Activated CD8-positive, alpha-beta T cell treated with anti-CD3 and anti-CD28 coated beads for 36 hours (primary cell): Measurements from ENCODE around the gene ANKMY1. TPM values are rescaled to one million over a fixed set of nuclear protein-coding genes. Genes with fewer than 3 reads are reported as not detected.
A peak's percentile ranks its signal among the peaks of the same experiment; 100 is the strongest.

ENCODE experiments used
- ATAC-seq: fragments of 200-7000 bp; cut with Tn5 transposase; one replicate; pipeline ENCODE4 v1.10.0; 2021; ENCODE audit warnings: mild to moderate bottlenecking, moderate library complexity
- CTCF ChIA-PET: fragments of 350-600 bp; sonication (Branson Sonifier 250); formaldehyde crosslinking; loops from one replicate; lab custom pipeline; 2021; ENCODE audit warnings: antibody characterized with exemption; lab: Charles Lee
- POLR2A ChIA-PET: fragments of 350-600 bp; sonication (Branson Sonifier 250); formaldehyde crosslinking; loops from one replicate; lab custom pipeline; 2021; ENCODE audit warnings: antibody characterized with exemption; lab: Charles Lee
- DNase-seq: peaks from one replicate; pipeline ENCODE4 v3.0.0-alpha.2; 2020
- H3K27ac Mint-ChIP-seq: one replicate; pipeline ENCODE4 v1.8.0; 2021; ENCODE audit warnings: mild to moderate bottlenecking, mixed read lengths
- H3K27me3 Mint-ChIP-seq: one replicate; pipeline ENCODE4 v1.8.0; 2021; ENCODE audit warnings: mixed read lengths
- H3K36me3 Mint-ChIP-seq: one replicate; pipeline ENCODE4 v1.8.0; 2021; ENCODE audit warnings: low read depth, mixed read lengths
- H3K4me1 Mint-ChIP-seq: one replicate; pipeline ENCODE4 v1.8.0; 2021; ENCODE audit warnings: low read depth, mixed read lengths
- H3K4me3 Mint-ChIP-seq: one replicate; pipeline ENCODE4 v1.8.0; 2021; ENCODE audit warnings: mild to moderate bottlenecking, moderate library complexity, mixed read lengths
- H3K9me3 Mint-ChIP-seq: one replicate; pipeline ENCODE4 v1.8.0; 2021; ENCODE audit warnings: mixed read lengths
- intact Hi-C: fragments of 100-400 bp; cut with micrococcal nuclease; formaldehyde crosslinking; loops from one replicate; pipeline ENCODE4 v1.10.0; 2022
- total RNA-seq, 2 experiments: library from RNA; stranded (reverse); gene quantifications; one replicate each; pipeline ENCODE4 v1.2.3, GENCODE V29; 2021
- TF ChIP-seq, protein P1 (sequence below): fragments of 200-600 bp; IDR thresholded peaks from one replicate; pipeline ENCODE4 v1.8.0; 2022; ENCODE audit warnings: antibody characterized with exemption, mild to moderate bottlenecking

The ANKMY1 gene
- total RNA-seq, 2 experiments from 2014 or later: 14.5 to 18.6 TPM

GRCh38 chr2:240581811-240582210, 24.0 kb upstream of the ANKMY1 start:
- Mint-ChIP-seq H3K4me3 (no peak overlapping the region), H3K27me3 (no peaks in the 10 kb centered on the region), H3K36me3 (peaks cover 19% of the 10 kb centered on the region), H3K27ac (no peak overlapping the region), H3K9me3 (no peaks in the 10 kb centered on the region), H3K4me1 (peaks cover 39% of the 10 kb centered on the region)
- ChIA-PET CTCF (no interaction called here), POLR2A (interaction anchor here (8.2 kb wide), 1 partner anchor 18 kb away, joined by 118 read pairs; the partner anchor contains the start of genes ANKMY1, DUSP28 and RNPEPL1)
- DNase-seq (no peak), ATAC-seq (no peak)
- intact Hi-C loops: no loop called here
- TF ChIP-seq, protein P1, sequence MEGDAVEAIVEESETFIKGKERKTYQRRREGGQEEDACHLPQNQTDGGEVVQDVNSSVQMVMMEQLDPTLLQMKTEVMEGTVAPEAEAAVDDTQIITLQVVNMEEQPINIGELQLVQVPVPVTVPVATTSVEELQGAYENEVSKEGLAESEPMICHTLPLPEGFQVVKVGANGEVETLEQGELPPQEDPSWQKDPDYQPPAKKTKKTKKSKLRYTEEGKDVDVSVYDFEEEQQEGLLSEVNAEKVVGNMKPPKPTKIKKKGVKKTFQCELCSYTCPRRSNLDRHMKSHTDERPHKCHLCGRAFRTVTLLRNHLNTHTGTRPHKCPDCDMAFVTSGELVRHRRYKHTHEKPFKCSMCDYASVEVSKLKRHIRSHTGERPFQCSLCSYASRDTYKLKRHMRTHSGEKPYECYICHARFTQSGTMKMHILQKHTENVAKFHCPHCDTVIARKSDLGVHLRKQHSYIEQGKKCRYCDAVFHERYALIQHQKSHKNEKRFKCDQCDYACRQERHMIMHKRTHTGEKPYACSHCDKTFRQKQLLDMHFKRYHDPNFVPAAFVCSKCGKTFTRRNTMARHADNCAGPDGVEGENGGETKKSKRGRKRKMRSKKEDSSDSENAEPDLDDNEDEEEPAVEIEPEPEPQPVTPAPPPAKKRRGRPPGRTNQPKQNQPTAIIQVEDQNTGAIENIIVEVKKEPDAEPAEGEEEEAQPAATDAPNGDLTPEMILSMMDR: no peak

DNA sequence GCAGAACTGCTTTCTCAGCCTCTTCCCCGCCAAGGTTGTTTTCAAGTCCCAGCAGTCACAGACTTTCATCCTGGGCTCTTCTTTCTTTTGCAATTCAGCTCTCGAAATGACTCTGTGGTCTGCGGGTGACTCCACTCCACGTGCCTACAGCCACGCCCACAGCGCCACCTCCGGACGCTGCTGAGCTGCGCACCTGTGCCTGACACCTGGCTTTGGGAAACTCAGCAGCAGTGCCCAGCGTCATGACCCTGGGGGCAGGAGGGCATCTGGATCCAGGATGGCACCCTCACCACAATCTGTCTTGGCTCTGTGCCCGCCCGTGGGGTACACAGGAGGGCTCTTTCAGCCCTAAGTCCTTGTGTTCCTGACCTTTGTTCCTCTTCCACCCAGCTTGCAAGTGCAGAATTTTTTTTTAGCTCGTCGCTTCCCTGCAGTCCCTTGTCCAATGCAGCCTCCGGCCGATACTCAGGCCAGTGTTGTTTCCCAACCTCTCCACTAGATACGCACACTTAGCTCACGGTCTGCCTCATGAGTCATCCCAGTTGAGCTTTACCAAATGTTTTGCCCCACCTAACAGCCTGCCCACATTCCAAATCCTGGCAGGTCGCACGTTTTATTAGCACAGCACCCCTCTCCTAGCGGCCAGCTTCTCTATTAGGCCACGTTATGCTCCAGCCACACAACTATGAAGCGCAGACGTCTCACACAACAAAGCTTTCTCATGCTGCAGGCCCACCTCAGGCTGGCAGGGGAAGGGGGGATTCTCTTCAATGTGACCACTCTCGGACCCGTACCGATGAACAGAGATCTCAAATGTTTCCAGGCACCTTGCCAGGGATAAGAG, 22.2 kb upstream of the ANKMY1 start:
- Mint-ChIP-seq H3K9me3 (no peaks in the 10 kb centered on the region), H3K36me3 (peaks cover 19% of the 10 kb centered on the region), H3K4me3 (no peak overlapping the region), H3K27ac (peak overlapping the region; percentile 82), H3K4me1 (peaks cover 38% of the 10 kb centered on the region), H3K27me3 (no peaks in the 10 kb centered on the region)
- intact Hi-C loops: no loop called here
- ATAC-seq: peak; percentile 82
- TF ChIP-seq, protein P1: peak; percentile 62
- ChIA-PET CTCF (interaction anchor here (0.7 to 3.3 kb wide), 11 partner anchors 9 to 66 kb away, joined by 3 to 30 read pairs (median 5); partner anchors contain the start of gene RNPEPL1), POLR2A (interaction anchor here (1.0 to 2.7 kb wide), 7 partner anchors 9 to 44 kb away, joined by 3 to 12 read pairs (median 3); partner anchors contain the start of gene RNPEPL1)
- DNase-seq: peak; percentile 83

GRCh38 chr2:240579071-240579762, 21.4 kb upstream of the ANKMY1 start:
- H3K4me1 Mint-ChIP-seq: peaks cover 30% of the 10 kb centered on the region
- no peak overlapping the region for H3K4me3 Mint-ChIP-seq
- intact Hi-C loops: no loop called here
- DNase-seq (no peak), ATAC-seq (no peak)
- TF ChIP-seq, protein P1: no peak
- no peaks in the 10 kb centered on the region for H3K9me3 Mint-ChIP-seq
- peaks cover 14% of the 10 kb centered on the region for H3K36me3 Mint-ChIP-seq
- peak overlapping the region; percentile 82 for H3K27ac Mint-ChIP-seq
- H3K27me3 Mint-ChIP-seq: no peaks in the 10 kb centered on the region
- CTCF ChIA-PET: interaction anchor here (0.6 to 3.3 kb wide), 8 partner anchors 8 to 65 kb away, joined by 3 to 30 read pairs (median 8); partner anchors contain the start of gene RNPEPL1
- POLR2A ChIA-PET: interaction anchor here (1.0 to 2.7 kb wide), 4 partner anchors 9 to 45 kb away, joined by 3 to 12 read pairs (median 3); no protein-coding TSS in a partner anchor

DNA sequence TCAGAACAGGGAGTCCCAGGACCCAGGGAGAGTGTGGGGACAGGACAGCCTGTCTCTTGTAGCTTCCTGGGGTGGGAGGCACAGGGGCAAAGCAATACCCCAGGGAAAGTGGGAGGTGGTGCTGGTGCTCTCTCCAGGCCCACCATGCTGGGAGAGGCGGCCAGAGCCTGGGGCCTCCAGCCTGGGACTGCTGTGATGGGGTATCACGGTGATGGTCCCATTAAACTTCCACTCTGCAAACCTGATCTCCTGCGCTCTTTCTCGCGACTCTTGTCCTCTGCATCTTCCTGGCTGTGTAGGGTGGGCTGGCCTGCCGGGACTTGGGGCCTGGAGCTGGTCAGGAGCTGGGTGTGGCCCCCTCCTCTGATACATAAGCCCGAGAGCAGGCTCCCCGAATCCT, 20.7 kb upstream of the ANKMY1 start:
- no peak overlapping the region for H3K4me3 Mint-ChIP-seq
- intact Hi-C loops: no loop called here
- POLR2A ChIA-PET: interaction anchor here (2.7 kb wide), 1 partner anchor 12 kb away, joined by 12 read pairs; no protein-coding TSS in a partner anchor
- H3K9me3 Mint-ChIP-seq: no peaks in the 10 kb centered on the region
- no peaks in the 10 kb centered on the region for H3K27me3 Mint-ChIP-seq
- H3K4me1 Mint-ChIP-seq: peaks cover 27% of the 10 kb centered on the region
- no peak for DNase-seq
- ATAC-seq: no peak
- H3K27ac Mint-ChIP-seq: peak overlapping the region; percentile 82
- TF ChIP-seq, protein P1: no peak
- H3K36me3 Mint-ChIP-seq: peaks cover 14% of the 10 kb centered on the region
- CTCF ChIA-PET: interaction anchor here (0.6 to 3.3 kb wide), 3 partner anchors 9 to 41 kb away, joined by 3 to 30 read pairs (median 10); partner anchors contain the start of gene RNPEPL1
